ENCODE results near the gene MFN2.
"Not testable (repeated sequence)": the region's sequence is repeated elsewhere in the genome, so short reads cannot be mapped to it uniquely, and the experiment has no call there.

Gene MFN2

DNA sequence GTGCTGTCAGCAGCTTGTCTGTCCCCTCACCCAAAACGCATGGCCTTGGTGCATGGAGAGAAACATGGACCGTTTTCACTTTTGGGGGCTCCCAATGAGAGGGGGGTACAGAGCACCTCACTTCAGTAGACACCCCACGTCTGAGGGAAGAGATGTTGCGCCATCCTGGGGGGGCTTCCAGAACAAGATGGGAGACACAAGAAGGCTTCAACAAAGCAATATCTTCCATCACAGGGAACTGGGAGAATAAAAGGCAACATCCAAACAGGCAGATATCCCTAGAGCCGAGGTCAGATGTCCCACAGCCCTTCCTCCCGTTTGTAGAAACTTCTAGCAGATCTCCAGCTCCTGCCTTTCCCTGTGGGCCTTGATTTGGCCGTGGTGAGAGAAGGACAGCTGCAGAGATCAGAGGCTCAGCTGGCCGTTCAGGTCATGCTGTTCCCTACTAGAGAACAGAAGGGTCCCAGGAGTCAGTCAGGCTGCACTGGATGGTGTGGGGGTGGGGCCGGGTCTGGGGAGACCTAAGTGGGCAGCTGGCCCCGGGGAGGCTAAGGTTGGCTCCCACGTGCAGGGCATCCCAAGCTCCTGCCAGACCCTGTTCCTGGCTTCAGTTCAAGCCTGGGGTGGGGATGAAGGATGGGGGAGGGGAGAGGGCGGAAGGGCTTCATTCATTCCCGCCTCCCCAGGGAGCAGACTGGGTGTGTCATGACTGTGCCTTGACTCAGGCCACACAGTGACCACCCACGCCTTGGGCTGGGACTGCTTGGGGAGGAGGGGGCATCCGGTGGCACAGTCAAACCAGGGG, 41.3 kb upstream of the MFN2 start:
- TF ChIP-seq, protein P1, sequence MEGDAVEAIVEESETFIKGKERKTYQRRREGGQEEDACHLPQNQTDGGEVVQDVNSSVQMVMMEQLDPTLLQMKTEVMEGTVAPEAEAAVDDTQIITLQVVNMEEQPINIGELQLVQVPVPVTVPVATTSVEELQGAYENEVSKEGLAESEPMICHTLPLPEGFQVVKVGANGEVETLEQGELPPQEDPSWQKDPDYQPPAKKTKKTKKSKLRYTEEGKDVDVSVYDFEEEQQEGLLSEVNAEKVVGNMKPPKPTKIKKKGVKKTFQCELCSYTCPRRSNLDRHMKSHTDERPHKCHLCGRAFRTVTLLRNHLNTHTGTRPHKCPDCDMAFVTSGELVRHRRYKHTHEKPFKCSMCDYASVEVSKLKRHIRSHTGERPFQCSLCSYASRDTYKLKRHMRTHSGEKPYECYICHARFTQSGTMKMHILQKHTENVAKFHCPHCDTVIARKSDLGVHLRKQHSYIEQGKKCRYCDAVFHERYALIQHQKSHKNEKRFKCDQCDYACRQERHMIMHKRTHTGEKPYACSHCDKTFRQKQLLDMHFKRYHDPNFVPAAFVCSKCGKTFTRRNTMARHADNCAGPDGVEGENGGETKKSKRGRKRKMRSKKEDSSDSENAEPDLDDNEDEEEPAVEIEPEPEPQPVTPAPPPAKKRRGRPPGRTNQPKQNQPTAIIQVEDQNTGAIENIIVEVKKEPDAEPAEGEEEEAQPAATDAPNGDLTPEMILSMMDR (IDR thresholded peaks at IDR 0.05; ENCODE audit: low read depth, low read length) = no peak
- no peak overlapping the region for H3K4me3 ChIP-seq (ENCODE audit: low read depth, low read length)

- not testable (repeated sequence) for H3K4me3 ChIP-seq (ENCODE audit: low read depth, low read length)
These were observed 40.5 kb upstream of the MFN2 start for GRCh38 chr1:11939794-11940193.

- no peak overlapping the region for H3K4me3 ChIP-seq (ENCODE audit: low read depth, low read length)
- TF ChIP-seq, protein P1 (IDR thresholded peaks at IDR 0.05; ENCODE audit: low read depth, low read length) = no peak
These were observed 39.9 kb upstream of the MFN2 start for GRCh38 chr1:11940260-11940921.

DNA sequence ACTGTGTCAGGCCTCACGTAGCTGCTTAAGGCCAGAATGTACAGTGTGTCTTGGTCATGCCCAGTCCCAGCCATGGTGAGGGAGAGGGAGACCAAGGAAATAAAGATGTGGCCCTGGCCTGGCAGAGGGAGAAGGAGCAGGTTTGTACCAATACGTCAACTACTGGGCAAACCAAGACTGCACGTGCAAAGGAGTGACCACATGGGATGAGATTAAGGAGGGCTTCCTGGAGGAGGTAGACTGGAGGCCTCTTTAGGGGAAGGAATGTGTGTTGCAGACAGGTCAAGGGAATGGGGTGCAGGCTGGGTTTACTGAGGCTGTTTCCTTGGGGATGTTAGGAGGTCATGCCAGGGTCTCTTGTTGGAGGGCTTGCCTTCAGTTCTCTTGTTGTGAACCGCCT, 38.0 kb upstream of the MFN2 start:
- TF ChIP-seq, protein P1 (IDR thresholded peaks at IDR 0.05; ENCODE audit: low read depth, low read length) = no peak
- no peak overlapping the region for H3K4me3 ChIP-seq (ENCODE audit: low read depth, low read length)

GRCh38 chr1:11943619-11944018, 36.6 kb upstream of the MFN2 start:
- TF ChIP-seq, protein P1 (IDR thresholded peaks at IDR 0.05; ENCODE audit: low read depth, low read length) = no peak
- H3K4me3 ChIP-seq (ENCODE audit: low read depth, low read length) = no peak overlapping the region

DNA sequence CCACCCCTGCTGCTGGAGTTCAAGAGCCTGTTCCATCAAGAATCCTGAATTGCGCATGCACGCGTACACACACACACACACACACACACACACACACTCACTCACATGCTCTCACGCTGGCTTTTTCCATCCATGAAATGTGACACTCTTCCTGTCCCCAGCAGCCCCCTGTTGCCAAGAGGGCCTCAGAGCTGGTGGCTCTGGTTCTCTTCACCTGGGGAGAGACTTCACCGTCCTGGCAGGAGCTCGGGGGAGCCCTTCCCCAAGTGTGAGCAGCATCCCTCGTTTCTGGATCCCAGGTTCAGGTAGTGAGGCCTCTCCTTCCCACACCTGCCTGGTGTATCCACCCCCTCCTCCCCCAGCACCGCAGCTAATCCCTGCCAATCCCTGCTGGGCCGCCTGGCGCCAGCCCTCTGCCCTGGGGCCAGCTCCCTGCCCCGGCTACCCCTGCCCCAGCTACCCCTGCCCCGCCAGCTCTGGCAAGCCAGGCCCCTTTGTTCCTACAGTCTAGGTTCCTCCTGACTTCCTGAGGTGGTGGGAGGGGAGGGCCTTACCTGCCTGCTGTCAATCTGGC, 35.8 kb upstream of the MFN2 start:
- TF ChIP-seq, protein P1 (IDR thresholded peaks at IDR 0.05; ENCODE audit: low read depth, low read length) = no peak
- no peak overlapping the region for H3K4me3 ChIP-seq (ENCODE audit: low read depth, low read length)

DNA sequence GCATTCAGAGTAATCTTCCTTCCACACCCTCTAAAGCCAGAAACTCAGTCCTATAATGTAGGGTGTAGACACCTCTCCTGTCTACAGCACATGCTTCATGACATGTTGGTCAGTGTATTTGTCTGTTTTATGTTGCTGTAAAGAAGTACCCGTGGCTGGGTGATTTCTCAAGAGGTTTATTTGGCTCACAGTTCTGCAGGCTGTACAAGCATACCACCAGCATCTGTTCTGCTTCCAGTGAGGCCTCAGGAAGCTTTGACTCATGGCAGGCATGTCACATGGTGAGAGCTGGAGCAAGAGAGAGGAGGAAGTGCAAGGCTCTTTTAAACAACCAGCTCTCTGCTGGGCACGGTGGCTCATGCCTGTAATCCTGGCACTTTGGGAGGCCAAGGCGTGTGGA, 33.6 kb upstream of the MFN2 start:
- TF ChIP-seq, protein P1 (IDR thresholded peaks at IDR 0.05; ENCODE audit: low read depth, low read length) = no peak
- no peak overlapping the region for H3K4me3 ChIP-seq (ENCODE audit: low read depth, low read length)

Data from WI38 (cell line).